Endometrium (tissue), 2 donors: ENCODE measurements around the gene COL23A1.
"Not testable (repeated sequence)": the region's sequence is repeated elsewhere in the genome, so short reads cannot be mapped to it uniquely, and the experiment has no call there.

ENCODE experiments used
- FAIRE-seq: peaks from 2 replicates; lab custom pipeline; 2012; peaks lifted over from hg19 to GRCh38; lab: Jason Lieb, UNC
- donor health status: control.
- donor health status: control.

COL23A1 gene

GRCh38 chr5:178319541-178320041 lies 270.6 kb downstream of the COL23A1 start:
- no peak for FAIRE-seq

- FAIRE-seq: no peak
Observed at GRCh38 chr5:178318893-178319292, 271.3 kb downstream of the COL23A1 start.

DNA sequence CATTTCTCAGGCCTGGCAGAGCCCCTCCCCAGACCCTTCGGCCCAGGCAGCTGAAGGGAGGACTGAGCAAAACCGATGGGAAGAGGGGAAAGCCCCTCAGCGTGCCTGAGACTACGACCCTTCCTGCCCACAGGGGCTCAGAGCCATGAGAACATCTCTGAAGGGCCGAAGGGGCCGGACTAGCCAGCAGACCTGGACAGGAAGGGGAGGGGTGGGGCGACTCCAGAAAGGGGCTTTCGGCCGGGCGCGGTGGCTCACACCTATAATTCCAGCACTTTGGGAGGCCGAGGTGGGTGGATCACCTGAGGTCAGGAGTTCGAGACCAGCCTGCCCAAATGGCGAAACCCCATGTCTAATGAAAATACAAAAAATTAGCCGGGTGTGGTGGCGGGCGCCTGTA lies 271.8 kb downstream of the COL23A1 start:
- FAIRE-seq: no peak

- not testable (repeated sequence) for FAIRE-seq
Observed at GRCh38 chr5:178317727-178318126, 272.5 kb downstream of the COL23A1 start.

GRCh38 chr5:178314961-178315820 lies 275.0 kb downstream of the COL23A1 start:
- FAIRE-seq: no peak

DNA sequence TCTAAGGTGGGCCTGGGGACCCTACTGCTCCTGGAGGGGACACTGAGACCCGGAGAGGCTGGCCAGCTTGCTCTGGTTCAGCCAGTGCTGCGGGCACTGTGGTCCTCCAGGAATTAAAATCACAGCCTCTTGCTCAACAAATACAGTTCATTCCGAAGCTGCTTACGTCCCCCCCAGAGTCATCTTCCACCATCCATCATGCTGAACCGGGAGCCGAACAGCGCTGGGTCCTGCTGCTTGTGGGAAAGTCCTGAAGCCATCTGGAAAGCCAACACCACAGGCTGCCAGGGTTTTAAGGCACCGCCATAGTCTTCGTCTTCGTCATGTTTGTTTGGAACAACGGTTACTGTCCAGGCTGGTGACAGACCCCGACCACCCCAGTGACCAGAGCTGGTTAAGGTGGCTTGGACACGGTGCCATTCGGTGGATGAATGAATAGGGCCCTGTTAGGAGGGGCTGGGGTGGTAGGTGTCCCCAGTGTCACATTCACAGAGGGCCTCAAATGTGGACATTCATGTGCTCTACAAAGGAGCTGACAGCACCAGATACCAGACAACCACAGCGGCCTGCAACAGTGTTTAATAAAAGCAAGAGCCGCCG lies 276.0 kb downstream of the COL23A1 start:
- no peak for FAIRE-seq

DNA sequence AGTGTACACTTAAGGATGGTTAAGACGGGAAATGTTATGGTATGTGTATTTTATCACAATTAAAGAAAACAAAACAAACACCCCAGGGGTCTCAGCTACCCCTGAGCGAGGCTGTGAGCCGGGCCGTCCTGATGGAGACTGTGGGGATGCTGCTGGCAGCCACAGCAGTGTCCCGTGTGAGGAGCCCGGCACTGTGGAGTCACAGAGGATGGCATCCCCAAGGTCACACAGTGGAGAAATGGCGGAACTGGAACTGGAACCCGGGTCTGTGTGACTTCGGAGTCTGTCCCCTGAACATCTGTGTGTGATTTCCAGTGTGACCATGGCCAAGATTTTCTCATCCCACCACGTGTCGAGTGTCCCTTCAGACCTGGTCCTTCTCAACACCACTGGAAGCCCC lies 276.9 kb downstream of the COL23A1 start:
- no peak for FAIRE-seq

GRCh38 chr5:178312880-178313282 lies 277.3 kb downstream of the COL23A1 start:
- FAIRE-seq: no peak

DNA sequence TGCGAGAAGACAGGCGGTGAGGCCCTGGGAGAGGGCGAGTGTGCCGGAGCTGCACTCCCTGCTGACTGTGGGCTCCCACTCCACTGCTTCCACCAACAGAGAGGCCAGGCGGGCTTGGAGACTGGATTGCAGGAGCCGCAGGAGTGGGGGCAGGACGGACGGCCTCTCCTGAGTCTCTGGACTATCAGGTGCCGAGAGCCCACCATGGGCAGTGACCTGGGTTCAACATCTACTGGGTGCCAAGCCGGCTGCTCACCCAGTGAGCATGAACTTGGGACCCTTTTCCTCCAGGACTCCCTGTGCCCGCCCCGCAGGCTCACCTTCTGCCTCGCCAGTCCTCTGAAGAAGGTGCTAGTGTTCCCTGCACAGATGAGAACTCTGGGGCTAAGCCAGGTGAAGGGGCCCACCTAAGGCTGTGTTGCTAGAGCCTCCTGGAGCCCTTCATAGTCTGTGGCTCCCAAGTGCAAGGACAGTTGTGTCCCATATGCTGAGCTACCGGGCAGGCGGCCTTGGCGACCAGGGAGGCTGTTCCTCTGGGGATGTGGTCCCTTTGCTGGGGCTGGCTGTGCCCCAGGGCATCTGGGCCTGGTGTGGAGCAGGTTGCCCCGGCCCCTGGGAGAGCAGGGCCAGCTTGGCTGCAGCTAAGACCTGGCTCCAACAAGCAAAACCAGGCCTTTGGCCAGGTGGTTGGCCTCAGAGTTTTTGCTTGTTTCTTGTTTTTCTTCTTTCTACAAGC lies 279.9 kb downstream of the COL23A1 start:
- no peak for FAIRE-seq

DNA sequence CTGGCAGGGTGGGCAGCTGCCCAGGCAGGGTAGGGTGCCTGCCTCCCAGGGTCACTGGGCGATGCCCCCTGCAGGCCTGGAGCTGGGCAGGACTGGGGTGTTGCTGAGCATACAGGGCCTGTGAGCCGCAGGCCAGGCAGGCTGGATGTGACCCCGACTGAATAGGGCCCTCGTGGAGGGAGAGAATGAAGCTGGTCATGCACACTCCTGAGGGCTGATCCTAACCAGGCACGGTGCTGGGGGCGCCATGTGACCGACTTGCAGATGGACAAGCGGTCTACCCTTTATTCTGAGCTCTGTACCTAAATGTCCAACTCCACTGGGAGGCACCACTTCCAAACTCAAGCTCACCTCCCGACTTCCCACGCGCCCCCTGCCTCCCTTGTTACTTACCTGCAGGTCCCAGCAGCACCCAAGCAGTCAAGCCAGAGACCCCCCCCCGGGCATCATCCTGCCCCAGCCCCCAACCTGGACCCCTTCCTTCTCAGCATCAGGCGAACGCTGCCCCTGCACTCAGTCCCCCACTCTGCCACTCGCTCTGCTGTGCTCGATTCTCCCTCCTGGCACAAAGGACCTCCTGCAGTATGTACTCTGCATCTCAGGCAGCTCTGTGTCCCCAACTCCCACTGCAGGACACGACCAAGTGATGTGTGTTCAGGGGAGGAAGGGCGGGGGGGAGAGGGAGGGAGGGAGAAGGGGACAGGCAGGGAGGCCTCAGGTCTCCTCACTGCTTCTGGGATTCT lies 280.8 kb downstream of the COL23A1 start:
- FAIRE-seq: no peak

GRCh38 chr5:178308541-178309092 lies 281.6 kb downstream of the COL23A1 start:
- no peak for FAIRE-seq

- FAIRE-seq: no peak
Observed at GRCh38 chr5:178307267-178308045, 282.7 kb downstream of the COL23A1 start.

DNA sequence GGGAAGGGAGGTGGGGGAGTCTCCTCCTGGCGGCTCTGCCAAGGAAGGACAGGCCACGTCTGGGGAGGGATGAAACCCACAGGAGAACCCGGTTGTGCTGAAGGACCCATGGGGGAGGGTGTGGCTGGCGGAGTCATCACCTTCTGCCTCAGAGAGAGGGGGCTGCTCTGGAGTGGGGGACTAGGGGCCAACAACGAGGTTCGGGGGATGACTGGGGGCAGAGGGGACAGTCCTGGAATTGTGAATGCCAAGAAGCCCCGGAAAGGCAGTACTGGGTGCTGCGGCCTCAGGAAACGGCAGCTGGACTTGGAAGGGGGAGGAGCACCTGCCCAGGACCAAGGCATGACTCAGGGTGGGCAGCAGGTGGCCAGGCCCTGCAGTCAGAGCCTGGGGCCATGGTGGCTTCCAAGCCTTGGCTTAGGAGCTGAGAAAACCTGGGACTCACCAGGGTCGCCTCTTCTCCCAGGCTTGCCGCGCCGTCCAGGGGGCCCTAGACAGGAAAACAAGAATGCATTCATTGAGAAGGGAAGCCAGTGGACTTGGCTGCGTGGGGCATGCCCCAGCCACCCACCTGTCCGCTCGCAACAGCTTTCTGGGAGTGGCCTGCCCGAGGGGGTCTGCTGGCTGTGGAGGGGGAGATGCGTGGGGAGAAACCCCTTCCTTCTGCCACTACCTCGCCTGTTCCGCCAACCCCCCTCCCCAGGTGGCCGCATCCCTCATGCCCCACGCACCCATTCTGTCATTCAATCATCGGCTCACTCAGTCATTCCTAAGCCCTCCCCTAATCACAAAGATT lies 283.6 kb downstream of the COL23A1 start:
- FAIRE-seq: no peak

DNA sequence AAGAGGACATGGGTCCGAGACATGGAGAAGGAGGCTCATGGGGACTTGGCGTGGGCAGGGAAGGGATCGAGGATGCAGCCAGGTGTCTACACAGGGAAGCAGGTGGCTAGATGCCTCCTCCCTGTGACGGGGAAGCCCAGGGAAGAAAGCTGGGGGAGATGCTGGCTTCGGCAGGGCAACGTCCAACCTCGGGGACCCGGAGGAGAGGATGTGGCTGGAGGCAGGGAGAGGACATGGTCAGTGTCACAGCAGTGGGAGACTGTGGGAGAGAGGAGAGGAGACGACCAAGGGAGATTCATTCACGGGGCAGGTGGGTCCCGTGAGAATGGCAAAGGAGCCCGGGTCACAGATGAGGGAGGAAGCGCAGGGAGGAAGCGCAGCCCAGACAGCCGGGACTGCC lies 284.4 kb downstream of the COL23A1 start:
- FAIRE-seq: no peak

- peak; percentile 84 for FAIRE-seq
Observed at GRCh38 chr5:178304761-178305645, 285.2 kb downstream of the COL23A1 start.

- FAIRE-seq: no peak
Observed at GRCh38 chr5:178304016-178304415, 286.2 kb downstream of the COL23A1 start.

DNA sequence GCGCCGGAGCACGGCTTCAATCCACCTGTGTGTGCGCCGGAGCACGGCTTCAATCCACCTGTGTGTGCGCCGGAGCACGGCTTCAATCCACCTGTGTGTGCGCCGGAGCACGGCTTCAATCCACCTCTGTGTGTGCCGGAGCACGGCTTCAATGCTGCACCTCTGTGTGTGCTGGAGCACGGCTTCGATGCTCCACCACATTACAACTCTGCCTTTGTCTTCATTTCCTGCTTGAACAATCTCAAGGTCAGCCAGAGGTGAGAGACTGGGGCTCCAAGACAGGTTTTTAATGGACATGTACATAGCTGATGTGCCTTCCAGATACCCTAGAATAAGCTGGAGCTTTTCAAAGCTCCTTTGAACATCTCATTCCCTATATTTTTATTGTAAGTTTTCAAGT lies 287.9 kb downstream of the COL23A1 start:
- FAIRE-seq: not testable (repeated sequence)

DNA sequence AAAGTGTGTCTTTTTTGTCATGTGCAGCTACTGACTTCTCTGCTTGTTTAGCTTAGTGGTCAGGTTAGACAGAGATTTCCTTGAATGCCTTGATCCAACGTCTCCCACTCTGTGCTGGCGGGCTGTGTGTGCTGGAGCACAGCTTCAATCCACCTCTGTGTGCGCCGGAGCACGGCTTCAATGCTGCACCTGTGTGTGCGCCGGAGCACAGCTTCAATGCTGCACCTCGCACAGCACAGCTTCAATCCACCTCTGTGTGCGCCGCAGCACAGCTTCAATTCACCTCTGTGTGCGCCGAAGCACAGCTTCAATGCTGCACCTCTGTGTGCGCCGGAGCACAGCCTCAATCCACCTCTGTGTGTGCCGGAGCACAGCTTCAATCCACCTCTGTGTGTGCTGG lies 288.6 kb downstream of the COL23A1 start:
- FAIRE-seq: no peak

DNA sequence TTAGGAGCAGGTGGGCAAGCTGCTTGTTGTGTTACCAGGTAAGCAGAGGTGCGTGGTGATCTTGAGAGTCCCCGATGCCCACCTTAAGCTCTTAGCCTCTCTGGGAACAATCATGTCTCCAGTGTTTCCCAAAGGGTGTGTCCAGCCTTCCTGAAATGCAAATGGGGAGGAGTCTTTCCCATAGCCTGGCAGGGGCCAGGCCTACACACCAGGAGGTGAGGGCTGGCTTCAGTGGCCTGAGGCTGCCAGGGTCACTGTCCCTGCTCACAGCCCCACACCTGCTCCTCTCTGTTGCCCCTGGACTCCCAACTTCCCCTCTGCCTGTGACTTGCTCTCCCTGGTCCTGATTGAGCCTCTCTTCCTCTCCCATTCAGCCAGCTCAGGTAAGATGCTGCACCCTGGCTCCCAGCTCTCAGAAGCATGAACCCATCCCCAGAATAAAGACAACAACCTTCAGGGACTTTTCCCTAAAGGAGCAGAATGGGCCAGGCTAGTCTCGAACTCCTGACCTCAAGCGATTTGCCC lies 291.8 kb downstream of the COL23A1 start:
- FAIRE-seq: no peak
